ENCODE measurements around the gene DPYSL4.

Gene DPYSL4

GRCh38 chr10:132233501-132234085 lies 46.8 kb downstream of the DPYSL4 start:
- DNase-seq (ENCODE audit: extremely low spot score): no peak
- POLR2A ChIA-PET: interaction anchor here (0.6 kb wide), 1 partner anchor 331 kb away, joined by 11 read pairs; no protein-coding TSS in a partner anchor
- CTCF ChIA-PET: interaction anchor here (1.1 to 1.3 kb wide), 2 partner anchors 119 to 126 kb away, joined by 3 to 5 read pairs; no protein-coding TSS in a partner anchor
- TF ChIP-seq CTCF (IDR thresholded peaks at IDR 0.05; ENCODE audit: control extremely low read depth, extremely low read depth, low read depth, missing control alignments): no peak

GRCh38 chr10:132234860-132235259 lies 48.1 kb downstream of the DPYSL4 start:
- no peak for TF ChIP-seq CTCF (IDR thresholded peaks at IDR 0.05; ENCODE audit: control extremely low read depth, extremely low read depth, low read depth, missing control alignments)
- CTCF ChIA-PET: interaction anchor here (1.1 to 1.3 kb wide), 2 partner anchors 118 to 125 kb away, joined by 3 to 5 read pairs; no protein-coding TSS in a partner anchor
- DNase-seq (ENCODE audit: extremely low spot score): no peak
- POLR2A ChIA-PET: no interaction called here

GRCh38 chr10:132236161-132236560 lies 49.4 kb downstream of the DPYSL4 start:
- no peak for TF ChIP-seq CTCF (IDR thresholded peaks at IDR 0.05; ENCODE audit: control extremely low read depth, extremely low read depth, low read depth, missing control alignments)
- ChIA-PET POLR2A (no interaction called here), CTCF (no interaction called here)
- DNase-seq (ENCODE audit: extremely low spot score): no peak

- CTCF ChIA-PET: no interaction called here
- POLR2A ChIA-PET: no interaction called here
- no peak for DNase-seq (ENCODE audit: extremely low spot score)
- TF ChIP-seq CTCF (IDR thresholded peaks at IDR 0.05; ENCODE audit: control extremely low read depth, extremely low read depth, low read depth, missing control alignments): no peak
These were observed 50.1 kb downstream of the DPYSL4 start for GRCh38 chr10:132236881-132237280.

GRCh38 chr10:132237396-132237795 lies 50.6 kb downstream of the DPYSL4 start:
- ChIA-PET CTCF (interaction anchor here (1.3 kb wide), 1 partner anchor 10 kb away, joined by 3 read pairs; no protein-coding TSS in a partner anchor), POLR2A (no interaction called here)
- no peak for TF ChIP-seq CTCF (IDR thresholded peaks at IDR 0.05; ENCODE audit: control extremely low read depth, extremely low read depth, low read depth, missing control alignments)
- DNase-seq (ENCODE audit: extremely low spot score): no peak

- CTCF ChIA-PET: interaction anchor here (1.3 kb wide), 1 partner anchor 9 kb away, joined by 3 read pairs; no protein-coding TSS in a partner anchor
- no peak for TF ChIP-seq CTCF (IDR thresholded peaks at IDR 0.05; ENCODE audit: control extremely low read depth, extremely low read depth, low read depth, missing control alignments)
- DNase-seq (ENCODE audit: extremely low spot score): no peak
- POLR2A ChIA-PET: no interaction called here
These were observed 51.1 kb downstream of the DPYSL4 start for GRCh38 chr10:132237871-132238270.
